Activated B cell treated with CpG ODN at 0.5 μM for 24 hours (primary cell): Measurements from ENCODE around the gene TMEM131. TPM values are rescaled to one million over a fixed set of nuclear protein-coding genes. Genes with fewer than 3 reads are reported as not detected.

Experiments used
- ATAC-seq: fragments of 200-7000 bp; cut with Tn5 transposase; one replicate; pipeline ENCODE4 v1.10.0; 2021; ENCODE audit warnings: low read depth, mild to moderate bottlenecking, moderate library complexity
- CTCF ChIA-PET: fragments of 350-600 bp; sonication (Branson Sonifier 250); formaldehyde crosslinking; loops from one replicate; lab custom pipeline; 2021; ENCODE audit warnings: antibody characterized with exemption; lab: Charles Lee
- POLR2A ChIA-PET: fragments of 350-600 bp; sonication (Branson Sonifier 250); formaldehyde crosslinking; loops from one replicate; lab custom pipeline; 2021; ENCODE audit warnings: antibody characterized with exemption; lab: Charles Lee
- DNase-seq: peaks from one replicate; pipeline ENCODE4 v3.0.0; 2022
- H3K27ac Mint-ChIP-seq: one replicate; pipeline ENCODE4 v1.8.0; 2020; ENCODE audit warnings: mixed read lengths
- H3K27me3 Mint-ChIP-seq: one replicate; pipeline ENCODE4 v1.8.0; 2021; ENCODE audit warnings: mixed read lengths
- H3K36me3 Mint-ChIP-seq: one replicate; pipeline ENCODE4 v1.8.0; 2021; ENCODE audit warnings: low read depth, mixed read lengths
- H3K4me1 Mint-ChIP-seq: one replicate; pipeline ENCODE4 v1.8.0; 2021; ENCODE audit warnings: mixed read lengths
- H3K4me3 Mint-ChIP-seq: one replicate; pipeline ENCODE4 v1.8.0; 2020; ENCODE audit warnings: mild to moderate bottlenecking, mixed read lengths
- H3K9me3 Mint-ChIP-seq: one replicate; pipeline ENCODE4 v1.8.0; 2020; ENCODE audit warnings: mixed read lengths
- CTCF ChIP-seq: fragments of 200-600 bp; IDR thresholded peaks from one replicate; pipeline ENCODE4 v1.8.0; 2022; ENCODE audit warnings: antibody characterized with exemption, mild to moderate bottlenecking
- intact Hi-C: fragments of 100-400 bp; cut with micrococcal nuclease; formaldehyde crosslinking; loops from one replicate; pipeline ENCODE4 v1.15.1; 2024
- total RNA-seq: library from RNA; stranded (reverse); gene quantifications from 2 replicates; pipeline ENCODE4 v1.2.3, GENCODE V29; 2022

TMEM131 gene
- total RNA-seq, 1 donor from 2014 or later: 146 TPM

DNA sequence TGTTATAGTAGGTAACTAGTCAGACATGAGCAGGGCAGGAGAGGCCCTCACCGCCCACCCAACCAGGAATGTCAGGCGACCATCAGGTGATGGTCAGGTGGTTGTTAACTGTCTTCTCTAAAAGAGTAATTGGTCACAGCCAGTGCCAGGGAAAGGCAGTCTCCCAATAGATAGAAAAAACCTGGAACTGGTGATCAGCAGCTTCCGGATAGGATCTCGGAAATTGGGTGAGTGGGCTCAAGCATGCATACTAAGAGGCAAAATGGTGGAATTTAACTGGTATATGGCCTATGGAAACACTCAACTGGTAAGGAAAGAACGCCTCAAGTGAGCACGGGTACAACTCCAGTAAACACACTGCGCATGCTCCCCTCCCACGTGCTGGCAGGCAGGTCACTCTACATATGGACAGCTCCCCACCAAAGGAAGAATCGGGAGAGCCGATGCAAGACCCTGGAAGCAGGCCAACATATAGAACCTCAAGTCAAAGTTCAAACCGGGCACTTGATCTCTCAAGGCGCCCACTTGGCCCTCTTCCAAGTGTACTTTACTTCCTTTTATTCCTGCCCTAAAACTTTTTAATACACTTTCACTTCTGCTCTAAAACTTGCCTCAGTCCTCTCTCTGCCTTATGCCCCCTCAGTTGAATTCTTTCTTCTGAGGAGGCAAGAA lies 43.5 kb upstream of the TMEM131 start:
- ChIA-PET POLR2A (interaction anchor here (1.3 kb wide), 1 partner anchor 12 kb away, joined by 3 read pairs; no protein-coding TSS in a partner anchor), CTCF (no interaction called here)
- no peak overlapping the region for H3K4me3 Mint-ChIP-seq
- peak overlapping the region; percentile 41 for H3K27ac Mint-ChIP-seq
- peaks cover 19% of the 10 kb centered on the region for H3K4me1 Mint-ChIP-seq
- DNase-seq (no peak), ATAC-seq (peak; percentile 34)
- no peak for TF ChIP-seq CTCF
- peaks cover 1% of the 10 kb centered on the region for H3K36me3 Mint-ChIP-seq
- peaks cover 13% of the 10 kb centered on the region for H3K9me3 Mint-ChIP-seq
- no peaks in the 10 kb centered on the region for H3K27me3 Mint-ChIP-seq
- intact Hi-C loops: loop anchor here (1.0 kb wide), 1 partner anchor 12 kb away; no protein-coding TSS in a partner anchor

DNA sequence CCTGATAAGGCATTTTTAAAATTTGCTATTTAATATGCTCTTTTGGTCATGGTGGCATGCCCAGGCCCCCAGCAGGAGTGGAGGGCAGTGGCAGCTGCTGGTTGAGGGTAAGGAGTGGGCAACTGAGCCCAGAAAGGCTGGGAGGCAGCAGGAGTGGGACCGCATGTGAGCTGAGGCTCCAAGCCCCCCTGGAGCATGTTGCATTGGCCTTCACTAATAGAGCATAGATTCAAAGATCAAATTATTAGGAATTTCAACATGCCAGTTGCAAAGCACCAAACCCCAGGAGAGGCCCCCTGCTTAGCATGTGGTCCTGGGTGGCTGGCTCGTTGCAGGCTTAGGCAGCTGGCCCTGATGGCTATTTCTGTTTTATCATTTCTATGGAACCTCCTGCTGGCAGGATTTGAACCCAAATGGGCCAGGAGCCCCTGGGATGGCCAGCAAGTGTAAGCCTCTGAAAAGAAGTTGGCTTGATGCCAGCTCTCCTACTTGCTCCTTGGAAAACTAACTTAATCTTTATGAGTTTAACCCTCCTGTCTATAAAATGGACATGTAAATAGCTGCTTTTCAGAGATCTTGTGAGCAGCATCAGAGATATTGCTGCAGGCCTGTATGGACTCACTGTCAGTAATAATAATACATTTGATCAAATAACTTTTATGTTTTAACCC lies 42.1 kb upstream of the TMEM131 start:
- ChIA-PET POLR2A (interaction anchor here (0.5 to 0.6 kb wide), 2 partner anchors 44 to 106 kb away, joined by 4 to 5 read pairs; no protein-coding TSS in a partner anchor), CTCF (no interaction called here)
- intact Hi-C loops: no loop called here
- H3K9me3 Mint-ChIP-seq: peaks cover 2% of the 10 kb centered on the region
- TF ChIP-seq CTCF: no peak
- no peak overlapping the region for H3K27ac Mint-ChIP-seq
- peaks cover 19% of the 10 kb centered on the region for H3K4me1 Mint-ChIP-seq
- no peak for ATAC-seq
- no peak for DNase-seq
- no peak overlapping the region for H3K4me3 Mint-ChIP-seq
- no peaks in the 10 kb centered on the region for H3K27me3 Mint-ChIP-seq
- H3K36me3 Mint-ChIP-seq: peaks cover 1% of the 10 kb centered on the region

GRCh38 chr2:98037206-98037605 lies 41.5 kb upstream of the TMEM131 start:
- POLR2A ChIA-PET: interaction anchor here (0.5 to 1.3 kb wide), 2 partner anchors 25 to 45 kb away, joined by 3 to 5 read pairs; no protein-coding TSS in a partner anchor
- H3K27me3 Mint-ChIP-seq: no peaks in the 10 kb centered on the region
- intact Hi-C loops: no loop called here
- ATAC-seq (no peak), DNase-seq (no peak)
- CTCF ChIA-PET: interaction anchor here (1.0 kb wide), 1 partner anchor 9 kb away, joined by 5 read pairs; no protein-coding TSS in a partner anchor
- no peak overlapping the region for H3K4me3 Mint-ChIP-seq
- peaks cover 19% of the 10 kb centered on the region for H3K4me1 Mint-ChIP-seq
- H3K9me3 Mint-ChIP-seq: no peaks in the 10 kb centered on the region
- H3K27ac Mint-ChIP-seq: no peak overlapping the region
- no peak for TF ChIP-seq CTCF
- no peaks in the 10 kb centered on the region for H3K36me3 Mint-ChIP-seq

GRCh38 chr2:98036349-98037000 lies 40.7 kb upstream of the TMEM131 start:
- ATAC-seq (no peak), DNase-seq (no peak)
- intact Hi-C loops: no loop called here
- POLR2A ChIA-PET: interaction anchor here (1.3 kb wide), 1 partner anchor 24 kb away, joined by 3 read pairs; no protein-coding TSS in a partner anchor
- no peak for TF ChIP-seq CTCF
- no peaks in the 10 kb centered on the region for H3K9me3 Mint-ChIP-seq
- CTCF ChIA-PET: interaction anchor here (1.0 kb wide), 1 partner anchor 9 kb away, joined by 5 read pairs; no protein-coding TSS in a partner anchor
- no peak overlapping the region for H3K27ac Mint-ChIP-seq
- no peaks in the 10 kb centered on the region for H3K36me3 Mint-ChIP-seq
- H3K27me3 Mint-ChIP-seq: no peaks in the 10 kb centered on the region
- peaks cover 19% of the 10 kb centered on the region for H3K4me1 Mint-ChIP-seq
- H3K4me3 Mint-ChIP-seq: no peak overlapping the region
